OCI-LY7 (cell line): ENCODE measurements around the gene TMEM250.

Source experiments
- EZH2phosphoT487 ChIP-seq: fragments of 200-600 bp; sonication (generic); IDR thresholded peaks from 2 replicates; pipeline ENCODE4 v1.6.1; 2018; ENCODE audit warnings: low read depth, borderline replicate concordance, mild to moderate bottlenecking, mixed run types, antibody characterized with exemption, low read length, moderate library complexity, mixed read lengths
- TF ChIP-seq, protein P1 (sequence below): fragments of 200-600 bp; sonication (generic); conservative IDR thresholded peaks from 2 replicates; pipeline ENCODE4 v1.5.1; 2014; ENCODE audit warnings: mild to moderate bottlenecking, antibody characterized with exemption, low read length, moderate library complexity, mixed read lengths

DNA sequence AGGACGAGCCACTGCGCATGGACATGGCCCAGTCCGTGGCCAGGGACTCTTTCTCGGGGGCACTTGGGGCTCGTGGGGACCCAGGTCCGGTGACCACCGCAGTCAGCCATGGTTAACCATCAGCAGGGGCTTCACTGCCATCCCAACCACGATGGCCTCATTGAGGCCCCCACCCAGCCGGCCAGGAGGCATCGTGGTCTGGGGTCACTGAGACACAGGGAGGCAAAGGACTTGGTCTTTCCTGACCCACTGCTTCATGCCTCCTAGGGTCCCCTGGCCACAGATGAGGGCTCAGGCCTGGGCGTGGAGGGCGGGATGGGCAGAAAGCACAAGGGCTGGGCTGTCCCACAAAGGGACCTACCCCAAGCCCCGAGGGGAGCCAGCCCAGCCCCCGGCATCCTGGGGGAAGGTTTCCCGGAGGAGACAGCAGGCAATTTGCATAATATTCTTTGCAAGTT is 30.2 kb downstream of the TMEM250 start:
- TF ChIP-seq, protein P1, sequence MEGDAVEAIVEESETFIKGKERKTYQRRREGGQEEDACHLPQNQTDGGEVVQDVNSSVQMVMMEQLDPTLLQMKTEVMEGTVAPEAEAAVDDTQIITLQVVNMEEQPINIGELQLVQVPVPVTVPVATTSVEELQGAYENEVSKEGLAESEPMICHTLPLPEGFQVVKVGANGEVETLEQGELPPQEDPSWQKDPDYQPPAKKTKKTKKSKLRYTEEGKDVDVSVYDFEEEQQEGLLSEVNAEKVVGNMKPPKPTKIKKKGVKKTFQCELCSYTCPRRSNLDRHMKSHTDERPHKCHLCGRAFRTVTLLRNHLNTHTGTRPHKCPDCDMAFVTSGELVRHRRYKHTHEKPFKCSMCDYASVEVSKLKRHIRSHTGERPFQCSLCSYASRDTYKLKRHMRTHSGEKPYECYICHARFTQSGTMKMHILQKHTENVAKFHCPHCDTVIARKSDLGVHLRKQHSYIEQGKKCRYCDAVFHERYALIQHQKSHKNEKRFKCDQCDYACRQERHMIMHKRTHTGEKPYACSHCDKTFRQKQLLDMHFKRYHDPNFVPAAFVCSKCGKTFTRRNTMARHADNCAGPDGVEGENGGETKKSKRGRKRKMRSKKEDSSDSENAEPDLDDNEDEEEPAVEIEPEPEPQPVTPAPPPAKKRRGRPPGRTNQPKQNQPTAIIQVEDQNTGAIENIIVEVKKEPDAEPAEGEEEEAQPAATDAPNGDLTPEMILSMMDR: no peak
- no peak for TF ChIP-seq EZH2phosphoT487
